Fibroblast of skin of left quadriceps (primary cell): ENCODE measurements around the gene LSS.
"Not testable (repeated sequence)": the region's sequence is repeated elsewhere in the genome, so short reads cannot be mapped to it uniquely, and the experiment has no call there.

Experiments used
- DNase-seq, 2 experiments: peaks; one replicate each; pipeline ENCODE4 v3.0.0-alpha.2; 2013; ENCODE audit warnings: low read depth in 2 of 2

Gene LSS

DNA sequence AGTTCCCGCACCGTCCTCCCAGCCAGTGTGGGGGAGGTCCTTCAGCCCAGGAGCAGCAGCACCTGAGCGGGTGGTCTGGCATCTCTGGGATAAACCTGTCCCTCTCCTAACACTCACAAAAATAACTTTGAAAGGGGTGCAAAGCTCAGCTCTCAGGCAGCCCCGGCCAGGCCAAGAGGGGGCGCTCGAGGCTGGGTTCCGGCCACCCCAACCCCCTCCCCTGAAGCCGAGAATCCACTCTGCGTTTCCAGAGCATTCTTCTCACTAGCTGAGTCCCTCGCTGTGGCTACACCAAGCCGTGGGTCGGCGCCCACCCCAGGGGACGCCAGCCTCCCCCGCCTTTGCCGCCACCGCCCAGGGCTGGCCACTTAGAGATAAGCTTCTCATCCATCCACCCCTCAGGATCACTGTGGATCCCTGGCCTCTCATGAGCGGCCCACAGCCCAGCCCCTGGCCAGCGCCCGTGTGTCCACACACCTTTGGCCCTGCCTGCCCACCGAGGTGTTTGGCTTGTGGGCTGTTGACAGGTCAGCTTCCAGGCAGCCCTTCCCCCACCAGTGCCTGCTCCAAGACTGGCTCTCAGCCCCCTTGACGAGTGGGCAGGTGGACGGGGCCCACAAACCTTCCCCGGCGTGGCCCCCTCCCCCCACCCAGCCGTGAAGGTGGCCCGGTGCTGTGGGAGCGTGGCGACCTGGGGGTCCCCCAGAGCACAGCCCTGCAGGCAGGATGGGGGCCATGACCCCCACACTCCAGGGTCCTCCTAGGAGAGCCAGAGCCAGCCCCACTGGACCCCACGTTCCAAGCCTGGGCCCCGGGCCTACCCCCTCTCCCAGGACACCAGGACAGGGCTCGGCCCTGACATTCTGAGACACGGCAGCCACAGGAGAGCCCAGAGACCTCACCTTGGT is 75.1 kb downstream of the LSS start:
- DNase-seq: no peak

DNA sequence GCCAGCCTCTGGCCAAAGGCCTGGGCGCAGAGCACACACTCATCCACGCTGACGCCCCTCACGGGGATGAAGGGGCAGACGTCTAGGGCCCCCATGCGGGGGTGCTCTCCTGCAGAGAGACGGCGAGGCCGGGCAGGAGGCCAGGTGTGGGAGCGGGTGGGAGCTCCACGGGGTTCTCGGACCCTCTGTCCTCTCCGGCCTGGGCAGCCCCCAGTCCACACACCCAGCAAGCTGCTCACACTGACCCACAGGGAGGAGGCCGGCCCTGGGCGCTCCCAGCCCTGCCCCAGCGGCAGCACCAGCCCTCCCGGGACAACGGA is 75.7 kb downstream of the LSS start:
- DNase-seq: no peak

DNA sequence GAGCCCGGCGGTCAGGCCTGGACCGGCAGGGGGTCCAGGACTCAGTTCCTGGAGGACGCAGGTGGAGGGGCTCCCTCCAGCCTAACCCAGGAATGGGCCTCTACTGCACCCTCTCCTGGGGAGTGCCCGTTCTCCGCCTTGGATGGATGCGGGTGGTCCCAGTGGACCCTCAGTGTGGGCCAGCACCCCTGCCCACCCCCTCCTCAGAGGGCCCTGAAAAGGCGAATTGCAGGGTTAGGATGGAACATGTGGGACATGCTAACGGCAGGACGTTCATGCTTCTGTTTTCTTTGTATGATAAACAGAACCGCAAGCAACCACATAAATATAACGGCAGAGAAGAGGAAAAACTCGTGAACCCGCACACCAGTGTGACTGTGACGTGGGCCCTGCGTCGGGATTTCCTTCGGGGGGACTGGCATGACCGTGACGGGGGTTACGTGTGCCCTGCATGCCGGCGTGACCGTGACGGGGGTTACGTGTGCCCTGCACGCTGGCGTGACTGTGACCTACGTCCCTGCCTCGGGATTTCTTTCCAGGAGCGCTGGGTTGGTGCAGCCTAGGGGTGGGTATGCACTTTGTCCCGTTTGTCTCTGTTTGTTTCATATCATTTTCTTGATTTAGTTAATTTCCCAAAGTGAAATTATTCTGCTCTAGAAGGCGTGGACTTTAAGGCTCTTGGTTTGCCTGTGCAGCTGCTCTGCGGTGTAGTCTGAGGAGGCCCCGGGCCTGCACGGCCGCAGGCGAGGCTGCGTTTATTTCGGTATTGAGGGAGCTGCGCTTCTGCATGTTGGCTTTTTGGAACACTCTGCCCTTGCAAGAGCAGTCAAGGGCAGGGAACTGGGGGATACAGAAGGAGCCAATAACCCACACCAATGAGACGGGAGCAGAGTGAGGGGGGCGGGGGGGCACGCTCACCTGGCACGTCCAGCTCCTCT is 76.3 kb downstream of the LSS start:
- DNase-seq: no peak

DNA sequence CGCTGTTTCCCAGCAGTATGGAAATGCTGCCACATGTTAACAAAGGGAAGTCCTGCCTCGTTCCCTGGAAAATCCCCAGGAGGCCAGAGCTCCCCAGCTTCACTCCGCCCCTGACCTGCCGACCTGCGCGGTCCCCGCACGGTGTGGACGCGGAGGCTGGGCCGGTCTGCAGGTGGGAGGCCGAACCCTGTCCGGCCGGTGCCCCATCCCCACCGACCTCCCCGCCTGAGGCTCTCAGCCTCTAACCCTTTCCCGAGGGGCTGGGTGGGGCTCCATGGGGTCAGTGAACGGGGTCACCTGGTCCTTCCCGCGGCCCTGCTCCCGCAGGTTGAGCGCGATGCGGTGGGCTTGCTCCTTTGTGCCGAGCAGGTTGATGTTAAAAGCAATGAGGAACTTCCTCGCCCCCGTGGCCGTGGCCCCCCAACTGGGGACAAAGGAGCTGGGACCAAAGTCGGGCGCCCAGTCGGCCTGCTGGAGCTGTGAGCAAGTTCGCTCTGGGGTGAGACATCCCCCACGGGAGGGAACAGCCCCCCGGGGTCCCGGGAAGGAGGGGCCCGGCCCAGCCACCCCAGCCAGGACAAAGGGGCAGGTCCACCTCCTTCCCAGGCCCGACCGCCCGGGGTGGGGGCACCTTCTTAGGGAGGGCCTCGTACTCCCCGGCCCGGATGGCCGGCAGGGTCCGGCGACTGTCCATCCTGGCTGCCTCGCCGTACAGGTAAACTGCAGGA is 77.1 kb downstream of the LSS start:
- no peak for DNase-seq

DNA sequence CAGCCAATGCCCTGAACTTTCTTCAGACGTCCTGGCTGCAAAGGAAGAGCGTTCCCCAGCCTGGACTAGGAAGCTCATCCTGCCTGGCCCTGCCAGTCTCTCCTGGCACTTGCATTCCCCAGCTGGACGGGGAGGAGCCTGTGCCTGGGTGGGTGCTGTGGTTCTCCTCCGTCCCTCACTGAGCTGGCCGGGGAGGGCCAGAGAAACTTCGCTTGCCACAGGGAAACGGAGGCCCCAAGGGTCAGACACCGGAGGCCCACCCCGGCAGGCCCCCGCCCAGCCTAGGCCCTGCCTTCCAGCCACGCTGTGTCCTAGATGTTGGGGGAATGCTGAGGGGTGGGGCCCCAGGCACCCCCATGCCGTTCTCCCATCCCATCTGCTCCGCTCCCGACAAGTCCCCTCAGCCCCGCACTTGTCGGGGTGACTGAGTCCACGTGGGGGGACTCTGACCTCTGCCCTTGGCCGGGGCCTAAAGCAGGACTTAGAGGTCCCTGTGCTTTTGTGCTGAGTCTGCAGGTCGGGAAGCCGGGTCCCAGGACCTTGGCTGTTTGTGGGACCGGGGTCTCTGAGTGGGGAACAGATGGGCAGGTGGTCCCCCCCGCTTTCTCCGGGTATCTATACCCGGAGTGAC is 78.0 kb downstream of the LSS start:
- no peak for DNase-seq

DNA sequence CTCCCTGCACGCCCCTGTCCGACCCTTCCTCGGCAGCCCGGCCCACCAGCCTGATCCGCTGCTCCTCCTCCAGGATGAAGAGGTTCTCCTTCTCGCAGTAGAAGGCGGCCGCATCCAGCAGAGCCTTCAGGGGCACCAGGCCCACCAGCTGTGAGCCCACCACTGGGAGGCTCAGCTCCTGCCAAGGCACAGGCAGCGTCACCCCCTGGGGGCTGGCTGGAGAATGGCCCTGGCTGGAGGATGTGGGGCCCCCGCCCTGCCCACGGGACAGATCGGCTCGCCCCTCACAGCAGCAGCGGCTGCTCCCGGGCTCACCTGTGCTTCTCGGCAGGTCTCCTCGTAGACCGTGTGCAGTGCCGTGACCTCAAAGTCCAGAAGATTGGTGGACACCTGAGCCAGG is 78.5 kb downstream of the LSS start:
- no peak for DNase-seq

DNA sequence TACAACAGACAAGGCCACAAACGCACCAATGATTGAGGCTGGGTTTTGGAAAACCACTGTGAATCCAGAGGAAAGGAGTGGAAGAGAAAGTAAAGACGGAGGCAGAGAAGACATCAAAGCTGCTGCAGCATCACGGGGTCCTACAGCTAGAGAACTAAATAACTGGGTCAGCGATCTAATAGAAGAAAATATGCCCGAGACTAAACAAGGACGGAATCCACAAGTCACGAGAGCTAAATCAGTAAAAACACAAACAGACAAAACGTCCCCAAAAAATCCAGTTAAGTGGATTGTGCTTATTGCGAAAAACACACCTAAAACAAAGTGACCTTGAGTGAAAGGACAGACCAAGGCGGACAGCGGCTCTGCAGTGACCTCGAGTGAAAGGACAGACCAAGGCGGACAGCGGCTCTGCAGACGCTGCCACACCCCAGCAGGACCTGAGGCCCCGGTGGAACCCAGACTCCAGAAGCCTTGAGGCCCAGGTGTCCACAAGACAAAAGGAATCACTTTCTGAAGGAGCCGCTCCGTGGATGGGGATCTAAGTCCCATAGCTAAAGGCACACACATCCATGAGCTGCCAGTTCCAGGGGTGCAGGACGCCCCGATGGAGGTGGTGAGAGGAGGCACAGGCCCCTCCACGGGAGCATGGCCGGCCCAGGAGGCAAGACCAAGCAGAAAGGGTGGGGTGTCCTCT is 79.2 kb downstream of the LSS start:
- DNase-seq: no peak

DNA sequence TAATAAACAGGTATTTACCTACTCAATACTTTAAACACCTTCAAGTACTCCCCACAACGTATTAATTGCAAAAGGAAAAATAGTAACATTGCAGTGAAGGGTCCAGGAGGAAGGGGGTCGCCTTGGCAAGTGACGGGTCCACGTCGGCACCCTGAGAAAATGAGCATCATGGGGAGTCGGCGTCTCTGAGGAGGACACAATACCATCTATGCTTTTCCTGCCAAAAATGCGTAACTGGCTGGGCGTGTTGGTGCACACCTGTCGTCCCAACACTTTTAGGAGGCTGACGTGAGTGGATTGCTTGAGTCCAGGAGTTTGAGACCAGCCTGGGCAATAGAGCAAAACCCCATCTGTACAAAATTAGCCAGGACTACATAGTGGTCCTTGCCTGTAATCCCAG is 80.5 kb downstream of the LSS start:
- DNase-seq: no peak

DNA sequence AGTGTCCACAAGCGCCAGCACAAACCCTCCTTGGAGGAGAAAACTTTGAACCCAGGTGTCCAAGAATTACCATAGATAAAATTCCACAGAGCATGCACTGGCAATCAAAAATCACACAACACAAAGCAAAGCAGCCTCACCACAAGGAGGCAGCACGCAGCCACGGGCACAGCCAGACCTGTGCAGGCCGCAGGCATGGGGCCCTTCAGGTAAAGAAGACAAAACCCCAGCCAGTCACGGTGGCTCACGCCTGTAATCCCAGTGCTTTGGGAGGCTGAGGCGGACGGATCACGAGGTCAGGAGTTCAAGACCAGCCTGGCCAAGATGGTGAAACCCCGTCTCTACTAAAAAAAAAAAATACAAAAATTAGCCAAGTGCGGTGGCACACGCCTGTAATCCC is 81.1 kb downstream of the LSS start:
- DNase-seq: not testable (repeated sequence)

DNA sequence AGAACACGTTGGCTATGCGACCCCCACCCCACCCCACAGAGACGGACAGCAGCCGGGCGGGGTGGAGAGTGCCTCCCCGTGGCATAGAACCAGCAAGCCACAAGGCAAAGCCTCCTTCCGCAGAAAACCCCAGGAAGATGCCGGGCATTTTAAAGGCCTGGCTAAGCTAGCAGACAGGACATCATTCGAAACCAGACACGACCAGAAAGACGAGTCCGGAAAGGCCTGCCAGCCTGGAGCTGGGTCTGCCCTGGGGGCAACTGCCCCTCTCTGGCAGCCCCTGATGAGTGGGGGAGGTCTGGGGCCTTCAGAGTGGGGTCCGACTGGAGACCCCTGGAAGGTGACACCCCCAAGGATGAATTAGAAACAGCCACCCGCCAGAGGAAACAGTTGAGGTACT is 81.7 kb downstream of the LSS start:
- DNase-seq: no peak

DNA sequence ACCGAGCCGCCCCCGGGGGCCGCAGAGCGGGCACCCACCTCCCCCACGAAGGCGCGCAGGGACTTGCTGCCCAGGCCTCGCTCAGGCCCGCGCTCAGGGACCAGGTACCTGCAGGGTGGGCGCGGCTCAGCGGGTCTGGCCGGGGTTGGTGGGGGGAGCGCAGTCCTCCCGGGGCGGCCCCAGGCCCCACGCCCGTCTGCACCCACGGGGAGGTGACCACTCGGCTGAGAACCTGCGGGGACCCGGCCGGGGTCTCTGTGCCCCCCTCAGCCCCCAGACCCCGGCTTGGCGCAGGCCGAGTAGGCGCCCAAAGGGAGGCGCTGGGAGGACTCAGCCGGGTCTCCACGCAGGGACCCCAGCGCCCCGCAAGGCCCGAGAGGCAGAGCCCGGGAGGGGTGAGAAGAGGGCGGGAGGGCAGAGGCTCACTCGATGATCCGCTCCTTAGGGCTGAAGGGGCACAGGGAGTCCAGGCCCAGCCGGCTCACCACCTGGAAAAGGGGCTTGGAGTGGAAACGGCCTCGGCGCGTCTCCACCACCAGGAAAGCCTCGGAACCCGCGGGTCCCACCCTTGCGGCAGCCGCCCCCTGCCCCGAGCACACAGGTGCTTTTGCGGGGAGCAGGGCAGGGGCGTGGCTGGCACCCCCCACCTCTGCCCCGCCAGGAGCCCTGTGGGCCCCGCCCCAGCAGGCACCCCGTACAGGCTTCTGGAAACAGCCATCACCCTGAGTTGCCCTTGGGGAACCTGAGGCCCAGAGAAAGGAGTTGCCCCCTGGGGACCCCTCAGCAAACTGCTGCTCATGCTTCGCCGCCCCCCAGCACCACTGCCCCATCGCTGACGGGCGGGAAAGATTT is 82.5 kb downstream of the LSS start:
- DNase-seq: no peak

DNA sequence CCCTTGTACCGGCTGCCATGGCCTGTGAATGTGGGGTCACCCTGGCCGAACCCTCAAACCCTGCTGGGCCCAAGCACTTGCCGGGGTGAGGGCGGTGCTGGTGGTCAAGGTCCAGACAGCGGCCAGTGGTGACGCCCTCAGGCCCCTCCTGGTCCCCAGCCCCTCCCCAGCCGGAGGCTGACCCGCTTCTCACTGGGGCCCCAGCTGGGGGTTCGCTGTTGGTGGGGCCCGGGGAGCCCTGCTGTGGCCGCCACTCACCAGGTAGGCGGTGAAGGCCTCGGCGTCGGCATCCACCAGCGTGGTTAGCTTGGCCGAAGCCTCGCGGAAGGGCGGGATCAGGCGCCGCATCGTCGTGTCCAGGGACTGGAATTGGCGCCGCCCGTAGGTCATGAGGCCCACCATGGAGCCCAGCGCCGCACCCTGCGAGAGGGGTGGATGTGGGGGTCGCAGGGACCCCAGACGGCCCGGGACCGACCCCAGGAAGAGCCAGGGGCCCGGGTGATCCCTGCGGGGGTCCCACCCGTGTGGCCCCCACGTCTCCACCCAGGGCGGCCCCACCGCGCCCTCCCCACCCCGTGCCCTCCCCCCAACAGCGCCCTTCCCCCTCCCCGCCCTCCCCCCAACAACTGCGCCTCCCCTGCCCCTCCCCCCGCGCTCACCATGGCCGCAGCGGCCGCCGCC is 83.3 kb downstream of the LSS start:
- DNase-seq: no peak

DNA sequence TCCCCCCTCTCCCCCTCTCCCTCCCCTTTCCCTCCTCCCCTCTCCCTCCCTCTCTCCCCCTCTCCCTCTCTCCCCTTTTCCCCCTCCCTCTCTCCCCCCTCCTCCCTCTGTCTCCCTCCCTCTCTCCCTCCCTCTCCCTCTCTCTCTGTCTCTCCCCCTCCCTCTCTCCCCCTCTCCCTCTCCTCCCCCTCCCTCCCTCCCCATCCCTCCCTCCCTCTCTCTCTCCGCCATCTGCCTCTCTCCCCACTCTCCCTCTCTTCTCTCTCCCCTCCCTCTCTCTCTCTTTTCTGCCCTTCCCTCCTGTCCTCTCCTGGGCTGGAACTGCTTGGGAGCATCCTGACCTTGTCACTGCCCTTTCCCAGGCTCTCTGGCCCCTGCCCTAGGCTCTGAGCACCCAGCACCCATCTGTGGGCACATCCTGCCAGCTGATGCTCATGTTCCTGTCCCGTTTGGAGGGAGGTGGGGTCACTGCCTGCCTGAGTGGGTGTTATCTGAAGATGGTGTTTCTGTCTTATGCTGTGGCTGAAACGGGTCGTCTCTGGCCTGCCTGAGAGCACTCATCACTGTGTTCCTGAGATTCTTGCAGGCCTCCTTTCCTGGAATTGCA is 84.0 kb downstream of the LSS start:
- no peak for DNase-seq

DNA sequence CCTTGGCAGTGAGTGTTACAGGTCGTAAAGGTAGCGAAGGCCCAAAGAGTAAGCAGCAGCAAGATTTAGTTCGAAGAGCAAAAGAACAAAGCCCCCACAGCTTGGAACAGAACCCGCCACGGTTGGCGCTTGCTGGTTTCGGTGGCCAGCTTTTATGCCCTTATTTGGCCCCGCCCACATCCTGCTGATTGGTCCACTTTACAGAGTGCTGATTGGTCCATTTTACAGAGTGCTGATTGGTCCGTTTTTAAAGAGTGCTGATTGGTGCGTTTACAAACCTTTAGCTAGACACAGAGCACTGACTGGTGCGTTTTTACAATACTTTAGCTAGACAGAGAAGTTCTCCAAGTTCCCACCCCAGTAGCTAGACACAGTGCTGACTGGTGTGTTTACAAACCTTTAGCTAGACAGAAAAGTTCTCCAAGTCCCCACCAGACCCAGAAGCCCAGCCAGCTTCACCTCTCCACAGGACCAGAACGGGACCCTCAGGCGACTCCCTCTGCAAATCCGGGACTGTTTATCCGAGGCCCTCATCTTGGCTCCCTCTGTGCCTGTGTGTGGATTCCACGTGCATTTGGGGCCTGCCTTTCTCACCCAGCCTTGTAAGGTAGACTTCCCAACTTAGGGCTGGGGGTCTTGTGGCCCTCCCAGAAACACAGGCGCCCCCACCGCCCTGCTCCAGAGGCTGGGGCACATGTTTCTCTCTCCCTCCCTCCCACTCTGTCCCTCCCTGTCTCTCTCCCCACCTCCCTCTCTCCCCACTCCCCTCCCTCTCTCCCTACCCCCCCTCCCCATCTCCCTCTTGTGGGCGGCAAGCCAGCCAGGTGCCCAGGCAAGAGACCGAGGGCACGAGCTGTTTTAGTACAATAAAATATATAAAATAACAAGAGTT is 85.7 kb downstream of the LSS start:
- no peak for DNase-seq

DNA sequence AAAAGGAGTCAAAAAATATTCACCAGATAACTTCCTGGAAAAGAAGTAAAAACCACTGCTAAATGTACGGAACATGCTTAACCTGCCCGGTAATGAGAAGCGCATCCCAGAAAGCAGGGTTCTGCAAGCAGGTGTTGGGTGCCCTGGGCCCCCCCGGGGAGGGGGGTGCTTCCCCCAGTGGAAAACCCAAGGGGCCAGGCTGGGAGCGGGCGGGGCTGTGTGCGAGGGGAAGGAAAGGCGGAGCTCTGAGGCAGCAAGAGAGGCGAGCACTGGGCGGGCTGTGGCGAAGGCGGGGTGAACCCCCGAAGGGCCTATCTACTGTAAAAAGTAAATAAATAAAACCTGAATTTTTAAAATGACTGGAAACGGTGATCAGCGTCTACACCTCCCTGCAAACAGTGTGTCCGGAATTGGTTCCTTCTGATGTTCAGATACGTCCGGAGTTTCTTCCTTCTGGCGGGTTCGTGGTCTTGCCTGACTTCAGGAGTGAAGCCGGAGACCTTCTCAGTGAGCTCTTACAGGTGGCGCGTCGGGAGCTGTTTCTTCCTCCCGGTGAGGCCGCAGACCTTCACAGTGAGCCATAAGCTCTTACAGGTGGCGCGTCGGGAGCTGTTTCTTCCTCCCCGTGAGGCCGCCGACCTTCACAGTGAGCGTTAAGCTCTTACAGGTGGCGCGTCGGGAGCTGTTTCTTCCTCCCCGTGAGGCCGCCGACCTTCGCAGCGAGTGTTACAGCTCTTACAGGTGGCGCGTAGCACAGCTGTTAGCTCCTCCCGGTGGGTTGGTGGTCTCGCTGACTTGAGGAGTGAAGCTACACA is 86.6 kb downstream of the LSS start:
- no peak for DNase-seq

DNA sequence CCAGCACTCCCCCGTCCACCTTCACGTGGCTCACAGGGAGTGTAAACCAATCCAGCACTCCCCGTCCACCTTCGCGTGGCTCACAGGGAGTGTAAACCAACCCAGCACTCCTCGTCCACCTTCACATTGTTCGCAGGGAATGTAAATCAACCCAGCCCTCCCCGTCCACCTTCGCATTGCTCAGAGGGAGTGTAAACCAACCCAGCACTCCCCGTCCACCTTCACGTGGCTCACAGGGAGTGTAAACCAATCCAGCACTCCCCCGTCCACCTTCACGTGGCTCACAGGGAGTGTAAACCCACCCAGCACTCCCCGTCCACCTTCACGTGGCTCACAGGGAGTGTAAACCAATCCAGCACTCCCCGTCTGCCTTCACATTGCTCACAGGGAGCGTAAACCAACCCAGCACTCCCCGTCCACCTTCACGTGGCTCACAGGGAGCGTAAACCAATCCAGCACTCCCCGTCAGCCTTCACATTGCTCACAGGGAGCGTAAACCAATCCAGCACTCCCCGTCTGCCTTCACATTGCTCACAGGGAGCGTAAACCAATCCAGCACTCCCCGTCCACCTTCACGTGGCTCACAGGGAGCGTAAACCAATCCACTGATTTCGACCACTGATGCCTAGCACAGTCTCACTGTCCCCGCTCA is 88.1 kb downstream of the LSS start:
- DNase-seq: not testable (repeated sequence)

DNA sequence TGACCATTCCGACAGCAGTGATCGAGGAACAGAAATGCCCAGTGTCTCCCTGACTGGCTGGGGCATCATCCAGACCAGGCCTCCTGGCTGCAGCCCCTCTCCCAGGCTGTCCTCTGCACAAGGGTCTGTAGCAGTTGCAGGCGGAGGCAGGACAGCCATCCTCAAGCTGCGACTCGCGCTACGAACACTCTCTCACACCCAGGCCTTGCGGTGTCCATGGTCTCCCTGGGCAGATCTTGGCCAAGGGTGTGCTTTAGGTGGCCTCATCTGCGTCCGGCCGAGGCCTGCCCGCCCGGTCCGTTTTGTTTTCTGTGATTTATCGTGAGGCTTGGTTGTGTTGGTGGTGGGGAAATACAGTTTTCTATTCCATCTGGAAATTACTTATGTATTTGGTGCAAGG is 88.9 kb downstream of the LSS start:
- no peak for DNase-seq
